IPS-18a (cell line): ENCODE data around the gene MEMO1.
A peak's percentile ranks its signal among the peaks of the same experiment; 100 is the strongest.
"Not testable (repeated sequence)": the region's sequence is repeated elsewhere in the genome, so short reads cannot be mapped to it uniquely, and the experiment has no call there.

Source experiments
- H3K27ac ChIP-seq: one replicate; pipeline ENCODE4 v1.5.1; 2013; ENCODE audit warnings: low read length
- H3K27me3 ChIP-seq: one replicate; pipeline ENCODE4 v1.6.1; 2013; ENCODE audit warnings: mild to moderate bottlenecking, low read length; ENCODE audit not compliant: control insufficient read depth, insufficient read depth
- H3K36me3 ChIP-seq: one replicate; pipeline ENCODE4 v1.6.1; 2013; ENCODE audit warnings: low read depth, low read length; ENCODE audit not compliant: control insufficient read depth
- H3K4me1 ChIP-seq: one replicate; pipeline ENCODE4 v1.6.1; 2013; ENCODE audit warnings: low read depth, low read length; ENCODE audit not compliant: control insufficient read depth
- H3K4me3 ChIP-seq: one replicate; pipeline ENCODE4 v1.5.1; 2013; ENCODE audit warnings: low read length
- H3K9ac ChIP-seq: one replicate; pipeline ENCODE4 v1.6.1; 2013; ENCODE audit warnings: mild to moderate bottlenecking, low read length, moderate library complexity
- H3K9me3 ChIP-seq: one replicate; pipeline ENCODE4 v1.6.1; 2013; ENCODE audit warnings: low read depth, low read length; ENCODE audit not compliant: control insufficient read depth

MEMO1 gene

GRCh38 chr2:31896293-31896692, 114.5 kb downstream of the MEMO1 start:
- peaks cover 28% of the 10 kb centered on the region for H3K4me1 ChIP-seq
- no peak overlapping the region for H3K4me3 ChIP-seq
- no peaks in the 10 kb centered on the region for H3K9me3 ChIP-seq
- no peak overlapping the region for H3K27ac ChIP-seq
- no peaks in the 10 kb centered on the region for H3K27me3 ChIP-seq
- H3K9ac ChIP-seq: no peak overlapping the region
- H3K36me3 ChIP-seq: no peaks in the 10 kb centered on the region

DNA sequence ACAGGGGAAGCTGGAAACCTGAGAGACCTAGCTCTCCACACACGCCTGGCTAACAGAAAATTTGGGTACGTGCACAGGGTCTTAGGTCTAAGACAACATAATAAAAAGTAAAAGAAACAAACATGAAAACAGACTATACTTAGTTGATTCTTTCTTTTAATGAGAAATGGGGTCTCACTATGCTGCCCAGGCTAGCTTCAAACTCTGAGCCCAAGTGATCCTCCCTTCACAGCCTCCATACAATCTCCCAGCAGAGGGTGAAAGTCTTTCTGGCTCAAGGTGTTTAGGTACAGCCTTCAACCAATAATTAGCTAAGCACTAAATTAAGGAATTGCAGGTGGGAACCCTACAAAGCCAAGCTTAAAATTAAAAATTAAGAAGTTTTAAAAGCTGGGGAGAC, 116.2 kb downstream of the MEMO1 start:
- Histone ChIP-seq H3K27ac (no peak overlapping the region), H3K36me3 (no peaks in the 10 kb centered on the region), H3K9ac (no peak overlapping the region), H3K9me3 (no peaks in the 10 kb centered on the region), H3K4me1 (peaks cover 37% of the 10 kb centered on the region), H3K27me3 (no peaks in the 10 kb centered on the region), H3K4me3 (no peak overlapping the region)

- H3K36me3 ChIP-seq: no peaks in the 10 kb centered on the region
- no peaks in the 10 kb centered on the region for H3K27me3 ChIP-seq
- no peak overlapping the region for H3K9ac ChIP-seq
- no peak overlapping the region for H3K4me3 ChIP-seq
- no peak overlapping the region for H3K27ac ChIP-seq
- H3K4me1 ChIP-seq: peaks cover 37% of the 10 kb centered on the region
- H3K9me3 ChIP-seq: no peaks in the 10 kb centered on the region
Observed at GRCh38 chr2:31893094-31893493, 117.7 kb downstream of the MEMO1 start.

- Histone ChIP-seq H3K4me1 (peaks cover 44% of the 10 kb centered on the region), H3K27me3 (no peaks in the 10 kb centered on the region), H3K36me3 (no peaks in the 10 kb centered on the region), H3K9ac (no peak overlapping the region), H3K4me3 (no peak overlapping the region), H3K27ac (no peak overlapping the region), H3K9me3 (no peaks in the 10 kb centered on the region)
Observed at GRCh38 chr2:31889044-31889443, 121.8 kb downstream of the MEMO1 start.

DNA sequence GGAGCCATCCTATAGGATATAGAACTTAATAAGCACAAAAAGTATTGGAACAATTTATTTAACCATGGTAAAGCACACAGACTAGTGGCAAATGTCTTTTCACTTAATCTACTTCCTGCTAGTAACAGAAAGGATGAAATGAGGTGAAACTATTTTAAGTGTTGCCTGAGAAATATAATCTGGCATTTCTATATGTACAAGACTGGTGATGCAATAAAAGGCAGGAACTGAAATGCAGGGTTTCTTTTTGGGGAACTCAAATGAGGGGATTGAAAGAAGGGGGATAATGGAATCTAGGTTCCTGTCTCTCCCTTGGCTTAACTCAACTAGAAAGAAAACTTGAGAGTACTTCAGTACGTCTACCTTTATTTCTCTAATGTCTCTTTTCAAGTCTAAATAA, 122.3 kb downstream of the MEMO1 start:
- Histone ChIP-seq H3K9ac (no peak overlapping the region), H3K9me3 (no peaks in the 10 kb centered on the region), H3K27me3 (no peaks in the 10 kb centered on the region), H3K4me3 (no peak overlapping the region), H3K36me3 (no peaks in the 10 kb centered on the region), H3K27ac (no peak overlapping the region), H3K4me1 (peaks cover 39% of the 10 kb centered on the region)

- no peaks in the 10 kb centered on the region for H3K27me3 ChIP-seq
- H3K4me3 ChIP-seq: peak overlapping the region; percentile 15
- no peaks in the 10 kb centered on the region for H3K9me3 ChIP-seq
- H3K36me3 ChIP-seq: no peaks in the 10 kb centered on the region
- no peak overlapping the region for H3K9ac ChIP-seq
- H3K27ac ChIP-seq: no peak overlapping the region
- peaks cover 22% of the 10 kb centered on the region for H3K4me1 ChIP-seq
Observed at GRCh38 chr2:31886700-31887099, 124.1 kb downstream of the MEMO1 start.

GRCh38 chr2:31877008-31877407, 133.8 kb downstream of the MEMO1 start:
- no peaks in the 10 kb centered on the region for H3K9me3 ChIP-seq
- H3K4me1 ChIP-seq: no peaks in the 10 kb centered on the region
- no peaks in the 10 kb centered on the region for H3K27me3 ChIP-seq
- H3K36me3 ChIP-seq: no peaks in the 10 kb centered on the region
- H3K9ac ChIP-seq: no peak overlapping the region
- no peak overlapping the region for H3K27ac ChIP-seq
- no peak overlapping the region for H3K4me3 ChIP-seq

DNA sequence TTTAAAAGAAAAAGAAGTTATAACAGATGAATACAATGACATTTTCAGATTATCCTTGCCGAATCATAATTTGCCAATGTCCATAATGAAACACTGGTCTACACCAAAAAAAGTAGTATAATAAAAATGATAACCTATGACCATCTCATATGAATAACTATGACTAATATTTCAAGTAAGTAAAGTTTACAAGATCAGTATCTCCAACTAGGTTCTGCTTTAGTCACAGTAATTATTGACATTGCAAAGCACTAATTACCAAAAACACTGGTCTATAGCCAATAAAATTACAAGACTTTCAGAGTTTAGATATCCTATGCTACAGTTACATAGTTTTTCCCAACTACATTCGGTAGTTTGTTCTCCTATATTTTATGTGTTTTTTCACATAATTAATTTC, 136.7 kb downstream of the MEMO1 start:
- Histone ChIP-seq H3K36me3 (no peaks in the 10 kb centered on the region), H3K4me3 (no peak overlapping the region), H3K4me1 (no peaks in the 10 kb centered on the region), H3K9me3 (no peaks in the 10 kb centered on the region), H3K27me3 (no peaks in the 10 kb centered on the region), H3K9ac (no peak overlapping the region), H3K27ac (no peak overlapping the region)

GRCh38 chr2:31865215-31865614, 145.6 kb downstream of the MEMO1 start:
- no peak overlapping the region for H3K9ac ChIP-seq
- H3K36me3 ChIP-seq: no peaks in the 10 kb centered on the region
- H3K4me3 ChIP-seq: no peak overlapping the region
- H3K4me1 ChIP-seq: no peaks in the 10 kb centered on the region
- H3K27me3 ChIP-seq: no peaks in the 10 kb centered on the region
- H3K9me3 ChIP-seq: no peaks in the 10 kb centered on the region
- no peak overlapping the region for H3K27ac ChIP-seq

- Histone ChIP-seq H3K4me3 (no peak overlapping the region), H3K4me1 (no peaks in the 10 kb centered on the region), H3K27ac (no peak overlapping the region), H3K27me3 (no peaks in the 10 kb centered on the region), H3K36me3 (no peaks in the 10 kb centered on the region), H3K9me3 (no peaks in the 10 kb centered on the region), H3K9ac (no peak overlapping the region)
Observed at GRCh38 chr2:31863867-31864266, 146.9 kb downstream of the MEMO1 start.

- not testable (repeated sequence) for H3K27ac ChIP-seq, H3K36me3 ChIP-seq, H3K27me3 ChIP-seq, H3K9ac ChIP-seq, H3K4me3 ChIP-seq, H3K9me3 ChIP-seq, H3K4me1 ChIP-seq
Observed at GRCh38 chr2:31863015-31863656, 147.7 kb downstream of the MEMO1 start.

GRCh38 chr2:31859959-31860358, 150.8 kb downstream of the MEMO1 start:
- no peaks in the 10 kb centered on the region for H3K36me3 ChIP-seq
- H3K9ac ChIP-seq: no peak overlapping the region
- no peak overlapping the region for H3K4me3 ChIP-seq
- H3K27me3 ChIP-seq: no peaks in the 10 kb centered on the region
- no peak overlapping the region for H3K27ac ChIP-seq
- no peaks in the 10 kb centered on the region for H3K9me3 ChIP-seq
- peaks cover 3% of the 10 kb centered on the region for H3K4me1 ChIP-seq
